ENCODE measurements around the gene POM121L2.

POM121L2 gene

DNA sequence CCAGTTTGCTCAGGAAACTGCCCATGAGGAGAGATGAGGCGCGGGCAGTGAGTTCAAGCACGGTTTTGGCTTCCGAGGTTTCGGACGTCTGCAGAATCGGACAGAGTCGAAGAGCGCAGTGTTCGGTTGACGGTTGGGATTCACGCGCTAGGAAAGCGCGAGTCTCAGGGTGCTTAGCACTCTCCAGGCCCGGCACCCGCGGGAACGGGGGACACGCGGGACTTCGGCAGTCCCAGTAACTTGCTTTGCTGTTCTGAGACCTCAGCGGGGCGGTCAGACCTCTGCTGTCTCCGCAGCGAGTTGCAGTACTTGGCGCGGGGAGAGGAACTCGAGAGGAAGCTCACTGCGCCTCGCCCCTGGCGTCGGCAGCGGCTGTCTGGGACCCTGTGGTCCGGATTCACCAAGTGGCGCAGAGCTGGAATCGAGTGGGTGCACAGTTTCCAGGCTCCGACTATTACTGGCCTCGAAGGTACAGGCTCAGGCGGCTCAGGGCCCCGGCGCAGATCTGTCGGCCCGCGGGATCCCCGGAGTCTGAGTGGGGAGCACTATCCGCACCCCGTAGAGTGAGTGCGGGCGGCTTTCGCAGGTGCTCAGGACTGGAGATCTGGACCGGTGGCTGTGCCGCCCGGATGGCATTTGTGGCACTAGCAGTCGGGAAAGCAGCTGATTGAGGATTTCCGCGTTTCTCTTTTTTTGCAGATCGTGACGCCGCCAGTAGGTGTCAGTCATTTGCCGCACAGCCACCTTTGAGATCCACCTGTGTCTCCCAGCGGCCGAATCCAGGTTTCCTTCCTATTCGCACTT, at the start of gene POM121L2:
TSS of gene POM121L2 (minus strand) at position 128 of the 804 bp plus-strand sequence. CDS start at position 25, 103 bp downstream.
- DNase-seq: no peak

GRCh38 chr6:27359231-27359630, 47.2 kb upstream of the POM121L2 start:
- no peak for DNase-seq

DNA sequence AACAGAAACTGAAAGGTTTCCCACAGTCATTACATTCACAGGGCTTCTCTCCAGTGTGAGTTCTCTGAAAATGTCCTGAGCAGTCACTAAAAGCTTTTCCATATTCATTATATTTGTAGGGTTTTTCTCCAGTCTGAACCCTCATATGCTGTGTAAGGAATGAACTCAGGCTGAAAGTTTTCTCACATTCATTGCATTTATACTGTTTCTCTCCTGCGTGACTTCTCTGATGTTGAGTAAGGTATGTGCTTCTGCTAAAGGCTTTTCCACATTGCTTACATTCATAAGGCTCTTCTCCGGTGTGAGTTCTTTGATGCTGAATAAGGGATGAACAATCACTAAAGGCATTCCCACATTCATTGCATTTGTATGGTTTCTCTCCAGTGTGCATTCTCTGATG, 46.7 kb upstream of the POM121L2 start:
- no peak for DNase-seq

DNA sequence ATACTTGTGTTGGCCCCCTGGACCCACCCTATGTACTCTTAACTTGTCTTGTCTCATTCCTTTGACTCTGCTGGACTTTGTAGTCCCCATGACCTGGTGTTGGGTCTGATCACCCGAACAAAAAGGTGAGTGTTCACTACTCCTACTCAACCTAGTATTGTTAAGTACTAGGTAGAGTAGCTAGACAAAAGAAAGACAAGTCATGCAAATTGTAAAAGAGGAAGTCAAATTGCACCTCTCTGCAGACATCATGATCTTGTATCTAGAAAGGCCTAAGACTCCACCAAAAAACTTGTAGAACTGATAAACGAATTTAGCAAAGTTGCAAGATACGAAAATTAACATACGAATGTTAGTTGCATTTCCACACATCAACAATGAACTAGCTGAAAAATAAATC, 40.8 kb upstream of the POM121L2 start:
- DNase-seq: no peak

GRCh38 chr6:27334141-27334540, 22.1 kb upstream of the POM121L2 start:
- no peak for DNase-seq

- DNase-seq: no peak
These were observed 21.6 kb upstream of the POM121L2 start for GRCh38 chr6:27333642-27334040.

DNA sequence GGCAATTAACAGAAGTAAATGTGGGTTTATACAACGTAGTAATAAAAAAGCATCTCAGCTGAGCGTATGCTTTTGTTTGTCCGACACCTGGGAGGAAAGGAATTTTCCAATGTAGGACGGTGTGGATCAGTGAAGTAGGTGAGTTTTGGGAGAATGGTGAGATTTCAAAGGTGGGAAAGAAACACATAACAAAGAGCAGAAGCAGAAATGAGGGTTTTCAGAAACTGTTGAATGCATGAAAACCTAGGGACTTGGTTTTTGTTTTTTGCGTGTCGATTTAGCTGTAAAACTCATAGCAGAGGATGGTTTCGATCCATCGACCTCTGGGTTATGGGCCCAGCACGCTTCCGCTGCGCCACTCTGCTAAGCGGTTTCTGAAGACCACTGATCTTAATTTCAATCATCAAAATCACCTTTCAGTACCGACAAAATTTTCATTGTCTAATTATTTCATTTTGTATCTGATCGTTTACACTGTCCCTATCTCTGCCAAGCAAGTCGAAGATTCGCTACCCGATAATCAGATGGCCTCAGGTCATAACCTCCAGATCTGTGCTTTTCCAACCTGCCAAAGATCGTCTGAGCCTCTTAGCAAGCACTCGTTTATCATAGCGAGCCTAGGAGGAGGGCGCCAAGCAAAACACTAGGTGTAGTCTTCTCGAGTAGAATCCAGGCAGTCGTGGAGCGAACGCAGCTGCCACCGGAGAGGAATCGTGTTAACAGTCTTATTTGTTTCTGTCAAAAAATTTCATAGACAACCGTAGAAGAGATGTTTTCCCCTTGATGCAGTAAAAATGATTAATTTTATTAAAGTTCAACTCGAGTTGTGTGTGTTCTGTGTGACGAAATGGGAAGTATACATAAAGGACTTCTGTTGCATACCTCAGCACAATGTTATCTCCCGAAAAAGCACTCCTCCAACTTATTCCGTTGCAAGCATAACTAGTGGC, 20.9 kb upstream of the POM121L2 start:
- DNase-seq: no peak

DNA sequence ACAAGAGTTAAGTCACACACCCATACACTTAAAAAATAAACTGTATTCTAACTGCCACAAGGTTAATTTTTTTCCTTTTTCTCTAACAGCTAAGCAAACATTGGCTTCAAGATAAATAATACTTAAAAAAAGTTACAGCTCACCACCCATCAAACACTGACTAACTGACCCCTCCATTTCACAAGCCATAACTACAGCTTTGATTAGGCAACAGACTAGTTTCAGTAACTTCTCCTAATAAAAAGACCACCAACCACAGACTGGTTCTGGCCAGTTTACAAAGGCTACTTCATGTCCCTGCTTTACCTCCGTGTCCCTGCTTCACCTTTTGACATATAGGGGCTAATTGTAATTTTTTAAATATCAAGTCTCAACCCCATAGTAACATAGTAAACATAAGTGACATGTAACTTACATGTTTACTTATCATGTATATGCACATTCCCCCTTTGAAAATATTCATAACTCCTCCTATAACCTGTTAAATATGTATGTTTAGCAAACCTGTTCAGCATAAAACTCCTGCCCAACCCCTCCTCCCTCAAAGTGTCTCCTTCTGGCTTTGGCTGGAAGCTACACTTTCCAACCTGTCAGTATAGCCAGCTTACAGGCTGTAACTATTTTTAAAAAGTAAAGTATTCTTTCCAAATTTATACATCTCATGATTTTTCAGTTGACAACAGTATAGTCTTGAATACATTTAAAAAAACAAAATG, 15.1 kb upstream of the POM121L2 start:
- no peak for DNase-seq

GRCh38 chr6:27321901-27322300, 9.8 kb upstream of the POM121L2 start:
- DNase-seq: no peak

- no peak for DNase-seq
These were observed 9.3 kb upstream of the POM121L2 start for GRCh38 chr6:27321370-27321769.

DNA sequence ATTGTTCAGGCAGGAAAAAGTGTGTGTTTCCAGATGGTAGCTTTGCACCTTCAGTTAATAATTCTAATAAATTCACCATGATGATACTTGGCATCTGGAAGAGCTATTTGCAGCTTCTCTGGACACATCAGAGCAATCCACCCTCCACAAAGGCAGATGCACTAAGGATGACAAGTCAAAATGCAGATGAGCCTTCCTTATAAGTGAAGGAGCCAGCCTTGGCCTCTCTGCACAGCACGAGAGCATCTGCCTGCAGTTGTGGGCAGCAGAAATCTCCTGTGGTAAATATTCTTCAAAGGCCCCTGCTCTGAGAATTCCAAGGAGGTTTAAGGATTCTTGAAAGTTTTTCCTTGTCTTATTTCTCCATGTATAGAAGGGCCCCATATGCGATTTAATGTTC, 6.9 kb upstream of the POM121L2 start:
- no peak for DNase-seq

- no peak for DNase-seq
These were observed 2.0 kb upstream of the POM121L2 start for GRCh38 chr6:27314046-27314445.

GRCh38 chr6:27312950-27313271, 838 bp upstream of the POM121L2 start:
- DNase-seq: no peak

- no peak for DNase-seq
These were observed 297 bp downstream of the POM121L2 start for GRCh38 chr6:27311806-27312145.

DNA sequence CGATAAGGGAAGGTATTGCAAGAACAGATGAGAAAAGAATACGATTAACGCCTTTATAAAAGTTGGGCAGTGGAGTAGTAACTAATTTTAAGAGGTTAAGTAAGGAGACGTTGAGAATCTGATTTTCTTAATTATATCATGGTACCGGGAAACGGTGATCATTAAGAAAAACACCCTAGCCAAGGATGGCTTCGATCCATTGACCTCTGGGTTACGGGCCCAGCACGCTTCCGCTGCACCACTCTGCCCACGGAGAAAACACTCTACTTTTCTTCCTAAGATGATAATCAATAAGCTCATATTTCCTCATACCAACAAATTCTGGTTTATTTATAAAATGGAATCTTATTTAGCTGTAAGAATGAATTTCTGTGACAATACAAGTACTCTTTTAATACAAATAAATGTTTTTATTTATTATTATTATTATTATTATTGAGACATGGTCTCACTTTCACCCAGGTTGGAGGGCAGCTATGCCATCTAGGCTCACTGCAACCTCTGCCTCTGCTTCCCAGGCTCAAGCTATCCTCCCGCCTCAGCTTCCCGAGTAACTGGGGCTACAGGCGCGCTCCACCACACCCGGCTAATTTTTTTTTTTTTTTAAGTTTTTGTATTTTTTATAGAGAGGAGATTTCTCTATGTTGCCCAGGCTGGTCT, 8.3 kb downstream of the POM121L2 start:
- DNase-seq: no peak

DNA sequence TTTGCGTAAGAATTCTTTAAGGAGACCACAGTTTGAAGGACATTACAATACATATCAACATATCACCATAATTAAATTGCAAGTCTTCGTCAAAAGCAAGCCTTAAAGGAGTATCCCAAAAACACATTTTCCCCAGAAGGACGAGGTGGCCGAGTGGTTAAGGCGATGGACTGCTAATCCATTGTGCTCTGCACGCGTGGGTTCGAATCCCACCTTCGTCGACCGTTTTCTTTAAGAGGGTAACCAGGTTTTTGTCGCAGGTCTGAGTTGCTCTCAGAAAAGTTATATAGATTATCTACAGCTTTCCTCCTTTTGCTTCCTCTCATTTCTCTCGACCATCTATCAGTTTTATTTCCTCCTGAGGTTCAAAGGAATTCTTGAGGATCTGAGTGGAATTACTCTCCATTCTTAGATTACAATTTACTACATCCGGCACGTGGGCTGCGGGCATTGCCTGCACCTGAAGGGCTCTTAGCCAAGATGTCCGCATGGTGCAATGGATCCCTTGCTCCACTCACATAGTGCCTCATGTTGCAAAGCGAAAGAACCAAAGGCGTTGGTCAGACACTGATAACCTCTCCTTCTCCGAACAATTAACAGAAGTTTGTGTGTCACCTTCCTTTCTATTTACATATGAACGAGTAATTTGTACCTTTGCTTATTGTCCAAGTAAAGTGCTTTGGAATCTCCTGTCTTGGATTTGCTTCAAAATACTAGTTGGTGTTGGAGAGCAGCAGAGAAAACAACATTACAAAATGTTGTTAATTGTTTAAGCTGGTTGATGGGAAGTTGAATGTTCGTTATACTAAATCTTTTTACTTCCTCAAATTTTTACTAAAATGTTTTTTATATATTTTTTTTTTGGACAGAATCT, 14.0 kb downstream of the POM121L2 start:
- no peak for DNase-seq

- DNase-seq: no peak
These were observed 14.6 kb downstream of the POM121L2 start for GRCh38 chr6:27297484-27297856.

- DNase-seq: no peak
These were observed 15.8 kb downstream of the POM121L2 start for GRCh38 chr6:27296106-27296783.

GRCh38 chr6:27295301-27296079, 16.6 kb downstream of the POM121L2 start:
- no peak for DNase-seq

DNA sequence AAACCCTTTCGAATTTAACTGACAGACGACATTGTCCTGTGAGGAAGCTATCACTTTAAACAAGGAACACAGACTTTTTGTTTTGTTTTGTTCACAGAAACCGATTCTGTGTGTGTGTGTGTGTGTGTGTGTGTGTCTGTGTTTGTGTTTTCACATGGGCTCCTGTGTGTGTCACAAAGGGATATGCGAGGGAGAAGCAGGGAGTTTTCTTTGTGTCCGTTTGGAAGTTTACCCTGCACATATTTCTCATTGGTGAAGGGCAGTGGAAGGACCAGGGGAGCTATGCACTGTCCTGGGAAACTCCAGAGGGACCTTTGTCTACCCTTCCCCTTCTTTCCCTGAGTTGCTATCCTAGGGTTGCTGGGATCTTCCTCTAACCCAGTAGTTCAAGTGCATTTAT, 17.7 kb downstream of the POM121L2 start:
- no peak for DNase-seq

All from T1000 (cell line).